Breast epithelium (tissue), 4 donors: Measurements from ENCODE around the gene JDP2. TPM values are rescaled to one million over a fixed set of nuclear protein-coding genes. Genes with fewer than 3 reads are reported as not detected.

Source experiments
- DNase-seq, 2 donors: peaks; one replicate each; pipeline ENCODE4 v3.0.0-alpha.2; 2019; ENCODE audit warnings: low spot score in 2 of 2
- H3K27ac ChIP-seq, 2 donors: fragments of 200-600 bp; sonication (generic) in 1 of 2; one replicate each; pipeline ENCODE4 v1.5.1; 2016 to 2019; ENCODE audit warnings: mild to moderate bottlenecking in 1 of 2
- H3K27me3 ChIP-seq, 2 donors: fragments of 200-600 bp; sonication (generic) in 1 of 2; one replicate each; pipeline versions ENCODE4 v1.5.1 to v1.6.0; 2017 to 2019; ENCODE audit warnings: control low read depth in 1 of 2, mild to moderate bottlenecking in 1 of 2
- H3K36me3 ChIP-seq: fragments of 200-600 bp; one replicate; pipeline ENCODE4 v1.5.1; 2019
- H3K4me1 ChIP-seq, 2 donors: fragments of 200-600 bp; sonication (generic); one replicate each; pipeline ENCODE4 v1.5.1; 2016 to 2019; ENCODE audit warnings: control low read depth in 1 of 2
- H3K4me3 ChIP-seq, 3 donors: fragments of 200-600 bp; sonication (generic); 1 replicate in 2 of 3; 2 replicates in 1 of 3; pipeline ENCODE4 v1.5.1; 2016 to 2019; ENCODE audit warnings: mild to moderate bottlenecking in 3 of 3, moderate library complexity in 2 of 3
- H3K9me3 ChIP-seq, 2 donors: fragments of 200-600 bp; sonication (generic) in 1 of 2; one replicate each; pipeline ENCODE4 v1.5.1; 2016 to 2019; ENCODE audit warnings: control low read depth in 1 of 2
- CTCF ChIP-seq, 3 donors: fragments of 450-650 bp; IDR thresholded peaks; one replicate each; pipeline ENCODE4 v1.5.1; 2016 to 2017; ENCODE audit warnings: antibody characterized with exemption in 3 of 3, mild to moderate bottlenecking in 3 of 3, moderate library complexity in 3 of 3
- POLR2A ChIP-seq: fragments of 450-650 bp; IDR thresholded peaks from one replicate; pipeline ENCODE4 v1.6.1; 2016; ENCODE audit warnings: antibody characterized with exemption, mild to moderate bottlenecking, moderate library complexity
- POLR2AphosphoS5 ChIP-seq, 3 donors: sonication (generic); formaldehyde crosslinking; IDR thresholded peaks; one replicate each; pipeline ENCODE4 v1.6.1; 2017; ENCODE audit warnings: antibody characterized with exemption in 3 of 3
- intact Hi-C: fragments of 100-400 bp; cut with DNase I; formaldehyde crosslinking; loops from one replicate; pipeline ENCODE4 v1.15.1; 2023; ENCODE audit warnings: low total_unique reads
- total RNA-seq, 3 donors: library from RNA; depleted of rRNA; stranded (reverse); fragments of >200 nt; gene quantifications; one replicate each; pipeline ENCODE4 v1.1.0, GENCODE V29; 2016

JDP2 gene
- total RNA-seq, 3 donors from 2014 or later = 35.7 to 153 (median 58.3) TPM

- TF ChIP-seq CTCF (IDR thresholded peaks at IDR 0.05) = no peak
- no peak for TF ChIP-seq POLR2A
- no peak for TF ChIP-seq POLR2AphosphoS5 (IDR thresholded peaks at IDR 0.05)
- H3K27ac ChIP-seq = no peak overlapping the region
- peaks cover 0 to 5% of the 10 kb centered on the region in 2 donors for H3K9me3 ChIP-seq
- H3K36me3 ChIP-seq = no peaks in the 10 kb centered on the region
- no peak overlapping the region for H3K4me3 ChIP-seq
- no peaks in the 10 kb centered on the region for H3K4me1 ChIP-seq
- no peak for DNase-seq
- no peaks in the 10 kb centered on the region for H3K27me3 ChIP-seq
- intact Hi-C loops = no loop called here
Measured at GRCh38 chr14:75393794-75394193, 34.0 kb upstream of the JDP2 start.

GRCh38 chr14:75395862-75396261 is 32.0 kb upstream of the JDP2 start:
- H3K9me3 ChIP-seq = peaks cover 0 to 5% of the 10 kb centered on the region in 2 donors
- no peaks in the 10 kb centered on the region for H3K36me3 ChIP-seq
- peaks cover 1 to 5% of the 10 kb centered on the region in 2 donors for H3K4me1 ChIP-seq
- intact Hi-C loops = no loop called here
- no peak overlapping the region for H3K27ac ChIP-seq
- H3K4me3 ChIP-seq = no peak overlapping the region
- no peak for DNase-seq
- TF ChIP-seq POLR2AphosphoS5 (IDR thresholded peaks at IDR 0.05) = no peak
- no peak for TF ChIP-seq POLR2A
- no peak for TF ChIP-seq CTCF (IDR thresholded peaks at IDR 0.05)
- H3K27me3 ChIP-seq = no peaks in the 10 kb centered on the region

GRCh38 chr14:75399321-75399720 is 28.5 kb upstream of the JDP2 start:
- Histone ChIP-seq H3K36me3 (no peaks in the 10 kb centered on the region), H3K4me3 (no peak overlapping the region), H3K4me1 (peaks cover 5% of the 10 kb centered on the region in 2 donors), H3K9me3 (peaks cover 0 to 5% of the 10 kb centered on the region in 2 donors), H3K27me3 (no peaks in the 10 kb centered on the region), H3K27ac (peak overlapping the region in 1 of 2 donors; percentile 81)
- DNase-seq = no peak
- TF ChIP-seq POLR2AphosphoS5 (IDR thresholded peaks at IDR 0.05) (no peak), POLR2A (no peak), CTCF (IDR thresholded peaks at IDR 0.05) (no peak)
- intact Hi-C loops = no loop called here

- no peaks in the 10 kb centered on the region for H3K36me3 ChIP-seq
- peaks cover 0 to 5% of the 10 kb centered on the region in 2 donors for H3K9me3 ChIP-seq
- DNase-seq = peak; percentile 94 to 97
- no peaks in the 10 kb centered on the region for H3K27me3 ChIP-seq
- intact Hi-C loops = loop anchor here (2.0 kb wide), 1 partner anchor 23 kb away; no protein-coding TSS in a partner anchor
- H3K27ac ChIP-seq = peak overlapping the region; percentile 71 to 81
- TF ChIP-seq POLR2AphosphoS5 (IDR thresholded peaks at IDR 0.05) = peak; percentile 44 to 83 (median 69)
- TF ChIP-seq POLR2A = no peak
- no peak overlapping the region for H3K4me3 ChIP-seq
- H3K4me1 ChIP-seq = peaks cover 5% of the 10 kb centered on the region in 2 donors
Measured at GRCh38 chr14:75399843-75400775, 27.7 kb upstream of the JDP2 start.

- Histone ChIP-seq H3K9me3 (peaks cover 0 to 5% of the 10 kb centered on the region in 2 donors), H3K4me3 (peak overlapping the region in 1 of 3 donors; percentile 13), H3K27ac (peak overlapping the region; percentile 71 to 81), H3K27me3 (no peaks in the 10 kb centered on the region), H3K4me1 (peaks cover 5% of the 10 kb centered on the region in 2 donors), H3K36me3 (no peaks in the 10 kb centered on the region)
- TF ChIP-seq POLR2A (no peak), CTCF (IDR thresholded peaks at IDR 0.05) (no peak), POLR2AphosphoS5 (IDR thresholded peaks at IDR 0.05) (no peak)
- DNase-seq = no peak
- intact Hi-C loops = loop anchor here (2.0 kb wide), 1 partner anchor 21 kb away; no protein-coding TSS in a partner anchor
Measured at GRCh38 chr14:75401361-75401760, 26.5 kb upstream of the JDP2 start.
